Measurements from ENCODE around the gene PODN.

The PODN gene

GRCh38 chr1:53066891-53067738 is 5.1 kb downstream of the PODN start:
- H3K4me1 ChIP-seq (ENCODE audit: control insufficient read depth in 1 of 2, insufficient read depth in 2 of 2, low read length in 2 of 2), result no peaks in the 10 kb centered on the region
- no peak overlapping the region for H3K9ac ChIP-seq (ENCODE audit: low read depth in 1 of 2, low read length in 2 of 2)
- no peaks in the 10 kb centered on the region for H3K9me3 ChIP-seq (ENCODE audit: control insufficient read depth in 1 of 2, low read length in 2 of 2)
- no peak overlapping the region for H3K4me3 ChIP-seq (ENCODE audit: low read depth in 1 of 2, low read length in 2 of 2)
- H3K27me3 ChIP-seq (ENCODE audit: control insufficient read depth in 1 of 2, insufficient read depth in 2 of 2, low read length in 2 of 2), result peaks cover 0 to 11% of the 10 kb centered on the region in 2 donors
- H3K27ac ChIP-seq (ENCODE audit: low read depth, low read length), result no peak overlapping the region
- no peaks in the 10 kb centered on the region for H3K36me3 ChIP-seq (ENCODE audit: control insufficient read depth in 1 of 2, insufficient read depth in 2 of 2, low read length in 2 of 2)

- no peak overlapping the region for H3K4me3 ChIP-seq (ENCODE audit: low read depth in 1 of 2, low read length in 2 of 2)
These were observed 5.9 kb downstream of the PODN start for GRCh38 chr1:53067886-53068285.

GRCh38 chr1:53068314-53069099 is 6.5 kb downstream of the PODN start:
- H3K36me3 ChIP-seq (ENCODE audit: control insufficient read depth in 1 of 2, insufficient read depth in 2 of 2, low read length in 2 of 2), result no peaks in the 10 kb centered on the region
- no peaks in the 10 kb centered on the region for H3K4me1 ChIP-seq (ENCODE audit: control insufficient read depth in 1 of 2, insufficient read depth in 2 of 2, low read length in 2 of 2)
- no peak overlapping the region for H3K9ac ChIP-seq (ENCODE audit: low read depth in 1 of 2, low read length in 2 of 2)
- H3K9me3 ChIP-seq (ENCODE audit: control insufficient read depth in 1 of 2, low read length in 2 of 2), result no peaks in the 10 kb centered on the region
- H3K27me3 ChIP-seq (ENCODE audit: control insufficient read depth in 1 of 2, insufficient read depth in 2 of 2, low read length in 2 of 2), result peaks cover 0 to 3% of the 10 kb centered on the region in 2 donors
- no peak overlapping the region for H3K27ac ChIP-seq (ENCODE audit: low read depth, low read length)
- H3K4me3 ChIP-seq (ENCODE audit: low read depth in 1 of 2, low read length in 2 of 2), result no peak overlapping the region

More at GRCh38 chr1:53067886-53068285, 5.9 kb downstream of the PODN start:
- Histone ChIP-seq H3K9me3 (ENCODE audit: control insufficient read depth in 1 of 2, low read length in 2 of 2) (no peaks in the 10 kb centered on the region), H3K27me3 (ENCODE audit: control insufficient read depth in 1 of 2, insufficient read depth in 2 of 2, low read length in 2 of 2) (peaks cover 0 to 9% of the 10 kb centered on the region in 2 donors), H3K36me3 (ENCODE audit: control insufficient read depth in 1 of 2, insufficient read depth in 2 of 2, low read length in 2 of 2) (no peaks in the 10 kb centered on the region), H3K27ac (ENCODE audit: low read depth, low read length) (no peak overlapping the region), H3K4me1 (ENCODE audit: control insufficient read depth in 1 of 2, insufficient read depth in 2 of 2, low read length in 2 of 2) (no peaks in the 10 kb centered on the region), H3K9ac (ENCODE audit: low read depth in 1 of 2, low read length in 2 of 2) (no peak overlapping the region)

GRCh38 chr1:53069265-53069662 is 7.3 kb downstream of the PODN start:
- H3K27ac ChIP-seq (ENCODE audit: low read depth, low read length), result no peak overlapping the region
- no peak overlapping the region for H3K4me3 ChIP-seq (ENCODE audit: low read depth in 1 of 2, low read length in 2 of 2)
- H3K4me1 ChIP-seq (ENCODE audit: control insufficient read depth in 1 of 2, insufficient read depth in 2 of 2, low read length in 2 of 2), result no peaks in the 10 kb centered on the region
- H3K36me3 ChIP-seq (ENCODE audit: control insufficient read depth in 1 of 2, insufficient read depth in 2 of 2, low read length in 2 of 2), result no peaks in the 10 kb centered on the region
- H3K27me3 ChIP-seq (ENCODE audit: control insufficient read depth in 1 of 2, insufficient read depth in 2 of 2, low read length in 2 of 2), result no peaks in the 10 kb centered on the region
- H3K9me3 ChIP-seq (ENCODE audit: control insufficient read depth in 1 of 2, low read length in 2 of 2), result no peaks in the 10 kb centered on the region
- H3K9ac ChIP-seq (ENCODE audit: low read depth in 1 of 2, low read length in 2 of 2), result no peak overlapping the region

- Histone ChIP-seq H3K4me1 (ENCODE audit: control insufficient read depth in 1 of 2, insufficient read depth in 2 of 2, low read length in 2 of 2) (no peaks in the 10 kb centered on the region), H3K36me3 (ENCODE audit: control insufficient read depth in 1 of 2, insufficient read depth in 2 of 2, low read length in 2 of 2) (no peaks in the 10 kb centered on the region), H3K4me3 (ENCODE audit: low read depth in 1 of 2, low read length in 2 of 2) (no peak overlapping the region), H3K27me3 (ENCODE audit: control insufficient read depth in 1 of 2, insufficient read depth in 2 of 2, low read length in 2 of 2) (no peaks in the 10 kb centered on the region), H3K9ac (ENCODE audit: low read depth in 1 of 2, low read length in 2 of 2) (no peak overlapping the region), H3K27ac (ENCODE audit: low read depth, low read length) (no peak overlapping the region), H3K9me3 (ENCODE audit: control insufficient read depth in 1 of 2, low read length in 2 of 2) (no peaks in the 10 kb centered on the region)
These were observed 7.8 kb downstream of the PODN start for GRCh38 chr1:53069663-53070327.

GRCh38 chr1:53070621-53071020 is 8.6 kb downstream of the PODN start:
- Histone ChIP-seq H3K4me3 (ENCODE audit: low read depth in 1 of 2, low read length in 2 of 2) (no peak overlapping the region), H3K9me3 (ENCODE audit: control insufficient read depth in 1 of 2, low read length in 2 of 2) (no peaks in the 10 kb centered on the region), H3K27me3 (ENCODE audit: control insufficient read depth in 1 of 2, insufficient read depth in 2 of 2, low read length in 2 of 2) (no peaks in the 10 kb centered on the region), H3K4me1 (ENCODE audit: control insufficient read depth in 1 of 2, insufficient read depth in 2 of 2, low read length in 2 of 2) (peaks cover 4 to 8% of the 10 kb centered on the region in 2 donors), H3K27ac (ENCODE audit: low read depth, low read length) (no peak overlapping the region), H3K36me3 (ENCODE audit: control insufficient read depth in 1 of 2, insufficient read depth in 2 of 2, low read length in 2 of 2) (no peaks in the 10 kb centered on the region), H3K9ac (ENCODE audit: low read depth in 1 of 2, low read length in 2 of 2) (no peak overlapping the region)

- Histone ChIP-seq H3K9me3 (ENCODE audit: control insufficient read depth in 1 of 2, low read length in 2 of 2) (no peaks in the 10 kb centered on the region), H3K4me1 (ENCODE audit: control insufficient read depth in 1 of 2, insufficient read depth in 2 of 2, low read length in 2 of 2) (peaks cover 7 to 8% of the 10 kb centered on the region in 2 donors), H3K27ac (ENCODE audit: low read depth, low read length) (no peak overlapping the region), H3K36me3 (ENCODE audit: control insufficient read depth in 1 of 2, insufficient read depth in 2 of 2, low read length in 2 of 2) (no peaks in the 10 kb centered on the region), H3K4me3 (ENCODE audit: low read depth in 1 of 2, low read length in 2 of 2) (no peak overlapping the region), H3K9ac (ENCODE audit: low read depth in 1 of 2, low read length in 2 of 2) (no peak overlapping the region), H3K27me3 (ENCODE audit: control insufficient read depth in 1 of 2, insufficient read depth in 2 of 2, low read length in 2 of 2) (no peaks in the 10 kb centered on the region)
These were observed 9.3 kb downstream of the PODN start for GRCh38 chr1:53071167-53071865.

- no peak overlapping the region for H3K27ac ChIP-seq (ENCODE audit: low read depth, low read length)
- no peak overlapping the region for H3K9ac ChIP-seq (ENCODE audit: low read depth in 1 of 2, low read length in 2 of 2)
- H3K36me3 ChIP-seq (ENCODE audit: control insufficient read depth in 1 of 2, insufficient read depth in 2 of 2, low read length in 2 of 2), result no peaks in the 10 kb centered on the region
- H3K27me3 ChIP-seq (ENCODE audit: control insufficient read depth in 1 of 2, insufficient read depth in 2 of 2, low read length in 2 of 2), result no peaks in the 10 kb centered on the region
- no peaks in the 10 kb centered on the region for H3K9me3 ChIP-seq (ENCODE audit: control insufficient read depth in 1 of 2, low read length in 2 of 2)
- H3K4me3 ChIP-seq (ENCODE audit: low read depth in 1 of 2, low read length in 2 of 2), result no peak overlapping the region
- H3K4me1 ChIP-seq (ENCODE audit: control insufficient read depth in 1 of 2, insufficient read depth in 2 of 2, low read length in 2 of 2), result peaks cover 7 to 8% of the 10 kb centered on the region in 2 donors
These were observed 9.9 kb downstream of the PODN start for GRCh38 chr1:53071915-53072314.

GRCh38 chr1:53073287-53073686 is 11.3 kb downstream of the PODN start:
- H3K4me1 ChIP-seq (ENCODE audit: control insufficient read depth in 1 of 2, insufficient read depth in 2 of 2, low read length in 2 of 2), result peaks cover 7 to 8% of the 10 kb centered on the region in 2 donors
- H3K27ac ChIP-seq (ENCODE audit: low read depth, low read length), result no peak overlapping the region
- H3K9me3 ChIP-seq (ENCODE audit: control insufficient read depth in 1 of 2, low read length in 2 of 2), result no peaks in the 10 kb centered on the region
- H3K4me3 ChIP-seq (ENCODE audit: low read depth in 1 of 2, low read length in 2 of 2), result no peak overlapping the region
- H3K27me3 ChIP-seq (ENCODE audit: control insufficient read depth in 1 of 2, insufficient read depth in 2 of 2, low read length in 2 of 2), result no peaks in the 10 kb centered on the region
- H3K9ac ChIP-seq (ENCODE audit: low read depth in 1 of 2, low read length in 2 of 2), result no peak overlapping the region
- H3K36me3 ChIP-seq (ENCODE audit: control insufficient read depth in 1 of 2, insufficient read depth in 2 of 2, low read length in 2 of 2), result no peaks in the 10 kb centered on the region
